ENCODE results near the gene SPAG17. TPM values are rescaled to one million over a fixed set of nuclear protein-coding genes. Genes with fewer than 3 reads are reported as not detected.

The SPAG17 gene
- total RNA-seq, 4 donors from 2014 or later, result not detected

DNA sequence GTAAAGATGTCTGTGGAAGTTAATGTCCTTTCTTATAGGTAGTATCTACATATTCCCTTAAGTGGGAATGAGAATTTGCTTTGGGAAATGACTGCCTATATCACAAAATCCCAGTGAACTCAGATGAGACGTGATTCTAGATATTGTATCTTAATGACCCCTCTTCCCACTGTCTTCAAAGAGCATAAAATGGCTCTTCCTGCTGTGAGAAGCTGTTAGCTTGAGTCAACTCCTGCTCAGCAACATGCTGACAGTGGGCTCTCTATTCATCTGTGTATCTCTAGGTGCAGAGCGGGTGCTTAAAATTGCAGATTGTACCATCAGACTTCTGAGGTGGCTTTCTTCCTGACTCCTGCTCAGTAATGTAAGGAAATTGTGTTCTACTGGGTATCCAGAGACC lies 100.6 kb downstream of the SPAG17 start:
- Histone ChIP-seq H3K4me1 (no peaks in the 10 kb centered on the region), H3K9me3 (no peaks in the 10 kb centered on the region), H3K27me3 (no peaks in the 10 kb centered on the region), H3K36me3 (no peaks in the 10 kb centered on the region), H3K4me3 (no peak overlapping the region), H3K27ac (no peak overlapping the region)
- TF ChIP-seq POLR2A (IDR thresholded peaks at IDR 0.05), result no peak
- TF ChIP-seq, protein P1, sequence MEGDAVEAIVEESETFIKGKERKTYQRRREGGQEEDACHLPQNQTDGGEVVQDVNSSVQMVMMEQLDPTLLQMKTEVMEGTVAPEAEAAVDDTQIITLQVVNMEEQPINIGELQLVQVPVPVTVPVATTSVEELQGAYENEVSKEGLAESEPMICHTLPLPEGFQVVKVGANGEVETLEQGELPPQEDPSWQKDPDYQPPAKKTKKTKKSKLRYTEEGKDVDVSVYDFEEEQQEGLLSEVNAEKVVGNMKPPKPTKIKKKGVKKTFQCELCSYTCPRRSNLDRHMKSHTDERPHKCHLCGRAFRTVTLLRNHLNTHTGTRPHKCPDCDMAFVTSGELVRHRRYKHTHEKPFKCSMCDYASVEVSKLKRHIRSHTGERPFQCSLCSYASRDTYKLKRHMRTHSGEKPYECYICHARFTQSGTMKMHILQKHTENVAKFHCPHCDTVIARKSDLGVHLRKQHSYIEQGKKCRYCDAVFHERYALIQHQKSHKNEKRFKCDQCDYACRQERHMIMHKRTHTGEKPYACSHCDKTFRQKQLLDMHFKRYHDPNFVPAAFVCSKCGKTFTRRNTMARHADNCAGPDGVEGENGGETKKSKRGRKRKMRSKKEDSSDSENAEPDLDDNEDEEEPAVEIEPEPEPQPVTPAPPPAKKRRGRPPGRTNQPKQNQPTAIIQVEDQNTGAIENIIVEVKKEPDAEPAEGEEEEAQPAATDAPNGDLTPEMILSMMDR (IDR thresholded peaks at IDR 0.05), result no peak
- no peak for DNase-seq

DNA sequence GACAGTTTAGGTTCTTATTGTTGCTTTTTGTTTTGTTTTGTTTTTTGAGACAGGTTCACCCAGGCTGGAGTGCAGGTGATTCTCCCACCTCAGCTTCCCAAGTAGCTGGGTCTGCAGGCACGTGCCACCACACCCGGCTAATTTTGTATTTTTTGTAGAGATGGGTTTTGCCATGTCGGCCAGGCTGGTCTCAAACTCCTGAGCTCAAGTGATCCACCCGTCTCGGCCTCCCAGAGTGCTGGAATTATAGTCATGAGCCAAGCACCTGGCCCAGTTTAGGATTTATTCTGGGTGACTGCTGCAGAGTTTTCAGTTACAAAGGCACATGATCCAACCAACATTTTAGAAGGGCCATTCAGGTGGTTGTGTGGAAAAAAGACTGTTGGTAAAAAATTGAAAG lies 102.0 kb downstream of the SPAG17 start:
- Histone ChIP-seq H3K27me3 (no peaks in the 10 kb centered on the region), H3K4me1 (no peaks in the 10 kb centered on the region), H3K36me3 (no peaks in the 10 kb centered on the region), H3K9me3 (no peaks in the 10 kb centered on the region), H3K4me3 (no peak overlapping the region), H3K27ac (no peak overlapping the region)
- no peak for DNase-seq
- TF ChIP-seq POLR2A (IDR thresholded peaks at IDR 0.05), result no peak
- TF ChIP-seq, protein P1 (IDR thresholded peaks at IDR 0.05), result no peak

DNA sequence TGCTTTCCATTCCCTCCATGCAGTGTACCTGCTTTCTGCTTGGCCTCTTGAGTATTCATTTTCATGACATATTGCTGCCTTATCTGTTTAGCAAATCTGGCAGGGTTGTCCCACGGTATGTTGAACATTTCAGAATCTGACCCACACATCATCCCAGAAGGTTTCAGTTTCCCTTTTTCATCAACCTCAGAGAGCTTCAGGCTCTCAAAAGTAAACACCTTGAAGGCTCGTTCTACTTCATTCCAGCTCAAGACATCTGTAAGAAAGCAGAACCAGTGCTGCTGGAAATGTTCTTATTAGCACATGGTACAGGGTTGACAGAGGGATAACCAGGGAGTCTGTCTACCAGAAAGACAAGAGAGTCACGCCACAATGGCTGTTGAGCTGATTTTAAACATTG lies 103.6 kb downstream of the SPAG17 start:
- Histone ChIP-seq H3K36me3 (no peaks in the 10 kb centered on the region), H3K27me3 (no peaks in the 10 kb centered on the region), H3K4me3 (no peak overlapping the region), H3K4me1 (no peaks in the 10 kb centered on the region), H3K27ac (no peak overlapping the region), H3K9me3 (no peaks in the 10 kb centered on the region)
- no peak for DNase-seq
- no peak for TF ChIP-seq POLR2A (IDR thresholded peaks at IDR 0.05)
- TF ChIP-seq, protein P1 (IDR thresholded peaks at IDR 0.05), result no peak

DNA sequence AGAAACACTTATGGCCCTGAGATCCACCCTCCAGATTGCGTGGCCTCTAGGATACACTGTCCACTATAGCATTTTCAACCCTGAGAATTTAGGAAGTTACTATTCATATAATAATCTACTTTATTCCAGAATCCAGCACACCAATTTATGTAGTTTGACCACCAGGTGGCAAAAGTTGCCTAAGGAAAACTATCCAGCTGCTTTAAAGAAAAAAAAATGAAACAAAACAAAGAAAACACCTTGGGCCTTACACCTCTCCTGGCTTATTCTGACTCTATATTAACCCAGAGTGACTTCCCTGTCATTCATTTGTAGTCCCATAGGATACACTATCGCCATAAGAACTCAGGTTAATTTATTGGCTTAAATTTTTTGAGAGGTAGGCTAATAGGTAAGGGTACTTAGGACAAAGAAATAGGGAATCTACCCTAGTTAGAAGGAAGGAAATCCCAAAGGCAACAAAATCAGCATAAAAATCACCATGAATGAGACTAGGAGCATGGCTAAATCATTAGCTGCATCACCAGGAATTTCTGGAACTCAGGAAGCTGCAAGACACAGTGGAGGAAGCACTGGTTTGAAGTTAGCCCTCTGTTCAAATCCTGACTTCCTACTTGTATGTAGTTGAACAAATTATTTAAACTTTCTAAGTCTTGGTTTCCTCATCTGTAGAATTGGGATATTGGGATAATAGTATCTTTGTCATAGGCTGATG lies 107.5 kb downstream of the SPAG17 start:
- no peak for DNase-seq
- no peak overlapping the region for H3K27ac ChIP-seq
- no peaks in the 10 kb centered on the region for H3K9me3 ChIP-seq
- H3K27me3 ChIP-seq, result no peaks in the 10 kb centered on the region
- TF ChIP-seq, protein P1 (IDR thresholded peaks at IDR 0.05), result peak in 4 of 6 experiments; percentile 20 to 48 (median 34)
- no peak for TF ChIP-seq POLR2A (IDR thresholded peaks at IDR 0.05)
- H3K4me1 ChIP-seq, result no peaks in the 10 kb centered on the region
- H3K4me3 ChIP-seq, result no peak overlapping the region
- no peaks in the 10 kb centered on the region for H3K36me3 ChIP-seq

DNA sequence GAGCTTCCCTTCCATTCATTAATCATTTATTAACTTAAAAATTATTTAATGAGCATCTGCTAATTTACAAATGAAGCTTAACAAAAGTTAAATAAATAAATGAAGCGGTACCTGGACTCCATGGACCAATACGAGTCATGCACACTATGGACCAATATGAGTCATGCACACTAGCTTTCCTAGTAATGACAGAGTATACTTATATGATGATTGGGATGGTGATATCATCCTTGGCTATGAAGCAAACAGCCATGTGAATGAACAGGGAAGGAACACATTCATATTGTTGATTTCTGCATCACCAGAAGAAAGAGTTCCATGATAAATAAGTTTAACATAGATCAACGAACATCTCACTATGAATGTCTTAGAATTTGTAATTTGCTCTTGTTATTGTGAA lies 109.9 kb downstream of the SPAG17 start:
- H3K9me3 ChIP-seq, result no peaks in the 10 kb centered on the region
- H3K4me3 ChIP-seq, result no peak overlapping the region
- no peak for DNase-seq
- H3K27me3 ChIP-seq, result no peaks in the 10 kb centered on the region
- H3K36me3 ChIP-seq, result no peaks in the 10 kb centered on the region
- H3K4me1 ChIP-seq, result no peaks in the 10 kb centered on the region
- TF ChIP-seq, protein P1 (IDR thresholded peaks at IDR 0.05), result no peak
- no peak for TF ChIP-seq POLR2A (IDR thresholded peaks at IDR 0.05)
- H3K27ac ChIP-seq, result no peak overlapping the region

Data from Peyer's patch (tissue), 4 donors.